Hematopoietic multipotent progenitor cell treated with erythropoietin and hydrocortisone succinate and interleukin-3 and kit ligand, for 15 days (in vitro differentiated cells): ENCODE results near the gene TRPC4AP.

Source experiments
- DNase-seq: peaks from one replicate; pipeline ENCODE4 v3.0.0-alpha.2; 2015; ENCODE audit warnings: low spot score

Gene TRPC4AP

DNA sequence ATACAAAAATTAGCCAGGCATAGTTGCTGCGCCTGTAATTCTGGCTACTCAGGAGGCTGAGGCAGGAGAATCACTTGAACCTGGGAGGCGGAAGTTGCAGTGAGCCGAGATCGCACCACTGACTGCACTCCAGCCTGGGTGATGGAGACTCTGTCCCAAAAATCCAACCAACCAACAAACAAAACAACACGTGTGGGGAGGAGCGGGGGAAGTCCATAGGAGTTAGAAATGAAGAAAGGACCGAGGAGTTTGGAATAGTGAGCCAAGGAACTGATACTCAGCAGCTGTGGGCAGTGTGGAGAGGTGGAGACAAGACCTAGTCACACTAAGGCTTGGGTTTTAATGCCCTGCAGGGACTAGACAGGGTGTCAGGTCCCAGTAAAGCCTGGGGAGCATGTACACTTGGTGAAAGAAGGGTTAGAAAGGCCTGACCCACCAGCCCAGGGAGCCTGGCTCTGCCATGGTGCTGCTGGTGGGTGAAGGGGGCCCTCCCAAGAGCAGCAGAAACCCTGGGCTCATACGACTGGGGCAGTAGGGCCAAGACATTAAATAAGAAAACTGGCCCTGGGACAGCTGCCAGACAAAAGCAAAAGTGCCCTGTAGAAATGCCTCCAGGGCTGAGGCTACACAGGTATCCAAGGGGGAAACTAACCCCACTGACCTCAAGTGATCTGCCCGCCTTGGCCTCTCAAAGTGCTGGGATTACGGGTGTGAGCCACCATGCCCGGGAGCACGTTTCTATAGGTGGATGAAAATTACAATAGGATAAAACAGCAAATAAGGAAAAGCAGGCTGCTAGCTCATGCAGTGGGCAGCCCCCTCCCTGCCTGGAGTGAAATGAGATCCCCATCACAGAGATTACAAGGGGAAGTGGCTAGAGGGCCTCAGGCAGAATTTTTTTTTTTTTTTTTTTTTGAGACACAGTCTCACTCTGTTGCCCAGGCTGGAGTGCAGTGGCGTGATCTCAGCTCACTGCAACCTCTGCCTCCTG is 78.9 kb downstream of the TRPC4AP start:
- no peak for DNase-seq

DNA sequence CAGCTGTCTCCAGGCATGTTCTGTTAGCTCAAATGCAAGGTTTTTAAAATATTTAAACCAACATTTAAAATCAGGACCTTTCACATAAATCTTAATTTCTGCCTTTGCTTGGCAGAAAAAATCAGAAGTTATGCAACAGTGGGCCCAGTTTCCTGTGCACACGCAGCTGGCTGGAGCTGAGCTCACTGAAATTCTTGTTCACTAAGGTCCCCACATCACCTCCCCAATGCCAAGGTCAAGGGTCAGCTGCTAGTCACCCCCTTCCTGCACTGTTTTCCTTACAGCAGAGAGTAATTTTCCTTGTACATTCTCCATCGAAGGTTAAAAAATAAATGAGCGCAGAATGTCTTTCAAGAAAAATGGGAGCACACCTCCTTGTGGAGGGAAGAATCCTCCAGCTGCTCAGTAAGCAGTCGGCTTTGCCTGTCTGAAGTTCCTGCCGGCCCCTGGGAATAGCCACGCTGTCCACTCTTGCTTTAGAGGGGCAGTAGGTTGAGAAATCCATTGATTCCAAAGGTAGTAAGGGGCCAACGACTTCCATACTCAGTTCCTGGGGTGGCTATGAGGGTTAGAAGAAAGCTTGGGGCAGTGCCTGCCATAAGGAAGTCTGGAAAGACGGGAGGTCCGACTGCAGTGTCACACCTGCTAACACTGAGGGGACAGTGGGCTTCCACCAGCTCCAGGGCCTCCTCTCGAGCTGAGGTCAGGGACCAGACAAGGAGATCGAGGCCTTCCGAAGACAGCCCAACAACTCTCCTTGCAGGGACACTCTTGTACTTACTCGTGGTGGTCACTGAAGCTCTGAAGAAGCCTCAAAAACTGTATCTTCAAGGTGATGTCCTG is 80.2 kb downstream of the TRPC4AP start:
- DNase-seq = no peak

DNA sequence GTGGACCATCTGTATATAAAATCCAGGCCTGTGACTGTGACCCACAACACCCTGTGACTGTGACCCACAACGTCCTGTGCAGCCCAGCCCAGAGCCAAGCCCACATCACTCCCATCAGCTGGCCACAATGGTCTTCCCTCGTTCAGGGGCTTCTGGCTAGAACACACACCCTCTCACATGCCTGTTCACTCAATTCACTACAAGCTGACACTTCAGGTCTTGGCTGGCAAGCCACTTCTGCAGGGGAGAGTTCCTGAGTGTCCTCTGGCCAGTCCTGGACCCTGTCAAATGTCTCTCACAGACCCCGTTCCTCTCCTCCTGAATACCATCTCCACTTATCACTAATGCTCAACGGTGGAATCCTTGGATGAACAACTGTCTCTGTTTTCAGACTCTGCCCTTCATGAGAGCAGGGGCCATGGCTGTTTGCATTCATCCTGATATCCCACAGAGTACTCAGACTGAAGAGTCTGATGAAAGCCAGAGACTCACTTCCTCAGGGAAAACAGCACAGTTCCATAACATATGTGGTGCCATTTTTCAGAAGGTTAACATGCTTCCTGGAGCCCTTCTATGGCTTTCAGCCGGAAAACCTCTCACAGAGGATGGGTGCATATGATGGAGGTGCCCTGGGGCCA is 80.9 kb downstream of the TRPC4AP start:
- no peak for DNase-seq

DNA sequence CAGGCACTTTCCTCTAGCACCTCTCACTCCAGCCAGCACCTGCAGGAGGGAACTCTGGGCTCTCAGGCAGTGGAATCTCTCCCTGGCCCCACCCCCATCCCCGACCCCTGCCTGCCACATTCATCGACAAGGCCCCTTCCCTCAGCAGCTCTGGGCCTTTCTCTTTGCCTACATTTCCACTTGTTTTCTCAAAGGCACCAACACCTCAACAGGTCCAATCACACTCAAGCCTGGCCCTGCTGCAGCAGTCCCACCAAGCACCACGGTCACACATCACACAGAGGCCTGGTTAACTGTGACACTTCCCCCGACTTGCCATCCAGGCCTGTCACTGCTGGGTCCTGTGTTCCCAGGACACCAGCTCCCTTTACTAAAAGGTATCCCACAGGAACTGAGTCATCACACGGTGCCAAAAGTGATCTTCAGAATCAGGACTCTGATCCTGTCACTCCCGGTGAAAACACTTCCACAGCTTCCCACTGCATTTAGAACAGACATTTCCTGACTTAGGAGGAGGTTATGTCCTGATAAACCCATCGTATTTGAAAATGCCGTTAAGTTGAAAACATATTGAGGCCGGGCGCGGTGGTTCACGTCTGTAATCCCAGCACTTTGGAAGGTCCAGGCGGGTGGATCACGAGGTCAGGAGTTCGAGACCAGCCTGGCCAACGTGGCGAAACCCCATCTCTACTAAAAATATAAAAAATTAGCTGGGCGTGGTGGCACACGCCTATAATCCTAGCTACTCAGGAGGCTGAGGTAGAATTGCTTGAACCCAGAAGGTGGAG is 82.0 kb downstream of the TRPC4AP start:
- no peak for DNase-seq

DNA sequence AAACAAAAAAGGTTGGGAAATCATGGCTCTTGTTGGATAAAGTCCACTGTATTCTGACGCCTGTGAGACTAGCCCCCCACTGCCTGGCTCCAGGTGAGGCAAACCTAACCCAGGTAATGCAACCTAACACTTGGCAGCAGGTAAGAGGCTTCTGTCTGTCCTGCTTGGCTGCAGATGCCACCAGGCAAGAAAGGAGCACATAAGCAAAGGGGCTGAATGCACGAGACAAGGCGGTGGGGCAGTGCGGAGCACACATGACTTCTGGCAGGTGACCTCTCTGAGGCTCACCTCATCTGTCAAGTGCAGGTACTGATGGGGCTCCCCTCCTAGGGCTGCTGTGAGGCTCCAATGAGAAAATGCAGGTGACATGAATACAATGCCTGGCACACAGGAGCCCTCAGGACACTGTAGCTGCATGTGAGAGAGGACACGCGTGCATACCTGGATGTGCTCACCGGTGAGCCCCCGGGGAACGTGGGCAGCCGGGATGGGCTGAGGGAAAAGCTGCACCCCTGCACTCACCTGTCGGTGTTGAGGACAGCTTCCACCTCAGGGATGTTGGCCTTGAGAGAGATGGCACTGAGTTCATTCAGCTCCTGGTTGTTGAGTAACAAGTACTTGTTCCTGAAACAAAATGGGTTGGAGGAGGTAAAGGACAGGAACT is 82.8 kb downstream of the TRPC4AP start:
- DNase-seq = no peak

DNA sequence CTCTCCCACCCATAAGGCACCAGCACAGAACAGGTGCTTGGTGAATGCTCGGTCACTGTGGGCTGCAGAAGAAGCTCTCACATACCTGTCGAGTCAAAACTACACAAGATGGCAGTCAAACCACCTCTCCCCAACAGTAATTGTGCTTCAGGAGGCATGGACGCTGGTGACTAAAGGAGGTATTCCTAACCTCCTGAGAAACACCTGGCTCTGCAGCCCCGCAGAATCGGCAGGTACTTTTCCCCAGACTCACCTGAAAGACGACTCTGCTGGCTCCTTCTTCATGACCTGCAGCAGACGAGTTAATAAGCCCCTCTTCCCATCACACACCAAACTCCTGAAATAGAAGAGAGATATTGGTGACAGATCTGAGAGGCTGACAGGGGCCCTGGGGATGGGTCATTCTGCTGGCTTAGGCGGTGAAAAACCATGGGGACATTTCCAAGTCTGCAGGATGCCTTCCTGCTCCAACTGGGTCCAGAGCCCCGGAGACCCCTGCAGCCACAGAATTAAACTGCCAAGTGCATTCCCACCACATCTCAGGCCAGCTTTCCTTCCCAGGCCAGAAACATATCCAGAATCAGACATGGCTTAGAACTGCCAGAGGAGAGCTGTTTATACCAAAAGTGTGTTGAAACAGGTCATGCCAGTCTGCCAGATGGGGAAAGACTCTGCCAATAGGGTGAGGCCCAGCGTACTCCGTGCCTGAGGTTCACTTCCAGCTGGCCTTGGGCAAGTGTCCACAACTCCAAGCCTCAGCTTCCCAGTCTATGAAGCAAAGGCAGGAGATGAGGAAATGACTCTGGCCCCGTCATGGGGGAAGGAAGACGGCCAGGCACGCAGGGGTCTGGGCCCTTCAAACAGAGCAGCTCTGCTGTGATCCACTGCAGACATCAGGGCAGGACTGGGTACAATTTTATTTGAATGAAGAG is 83.9 kb downstream of the TRPC4AP start:
- no peak for DNase-seq

DNA sequence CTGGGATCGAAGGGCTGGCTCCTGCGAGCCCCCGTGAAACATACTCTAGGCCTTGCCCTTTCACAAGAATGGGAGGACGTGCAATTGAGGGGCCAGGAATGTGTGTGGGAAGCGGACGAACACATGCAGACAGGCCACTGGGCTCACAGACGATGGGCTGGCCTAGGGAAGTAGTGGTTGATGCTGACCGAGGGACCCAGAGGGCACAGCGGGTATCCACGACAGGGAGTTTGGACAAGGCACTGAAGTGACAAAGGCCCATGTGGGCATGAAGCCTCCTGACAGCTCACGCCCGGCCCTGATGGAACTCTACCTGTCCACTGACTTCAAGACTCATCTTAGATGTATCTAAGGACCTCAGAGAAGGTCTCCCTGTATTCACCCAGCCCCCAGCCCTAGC is 84.7 kb downstream of the TRPC4AP start:
- no peak for DNase-seq

DNA sequence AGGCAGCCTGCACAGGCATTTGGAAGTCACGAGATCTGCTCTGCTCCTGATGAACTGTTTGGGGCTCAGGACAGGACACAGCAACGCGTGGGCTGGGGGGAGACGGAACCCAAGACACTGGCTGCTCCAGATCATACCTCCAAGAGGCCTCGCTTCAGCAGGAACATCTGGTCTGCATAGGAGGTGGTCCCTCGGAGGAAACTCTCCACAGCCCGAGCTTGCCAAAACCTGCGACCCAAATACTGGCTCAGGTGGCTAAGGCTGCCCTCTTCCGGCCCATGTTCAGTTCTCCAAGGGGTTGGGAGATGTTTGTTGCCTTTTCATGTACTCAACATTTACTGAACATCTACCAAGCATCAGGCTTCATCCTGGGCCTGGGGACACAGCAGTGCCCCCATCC is 85.2 kb downstream of the TRPC4AP start:
- no peak for DNase-seq

DNA sequence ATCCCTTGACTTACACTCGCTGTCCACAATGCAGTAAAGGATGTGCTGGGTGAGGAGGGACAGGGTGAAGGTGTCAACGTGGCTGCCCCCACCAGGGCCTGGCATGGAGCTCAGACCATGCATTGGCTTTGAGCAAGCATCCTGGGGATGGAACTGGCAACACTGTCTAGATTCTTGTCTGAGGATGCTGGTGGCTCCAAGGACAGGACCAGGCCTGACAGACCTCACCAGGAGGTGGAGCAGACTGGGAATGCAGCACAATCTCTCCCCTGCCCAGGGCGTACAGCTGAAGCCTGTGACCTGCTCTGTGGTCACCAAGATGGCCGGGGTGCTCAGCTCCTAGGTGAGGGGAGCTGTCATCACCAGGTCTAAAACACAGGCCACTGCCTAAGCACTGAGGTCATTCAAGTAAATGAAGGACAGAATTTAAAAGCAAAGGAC is 86.1 kb downstream of the TRPC4AP start:
- no peak for DNase-seq

DNA sequence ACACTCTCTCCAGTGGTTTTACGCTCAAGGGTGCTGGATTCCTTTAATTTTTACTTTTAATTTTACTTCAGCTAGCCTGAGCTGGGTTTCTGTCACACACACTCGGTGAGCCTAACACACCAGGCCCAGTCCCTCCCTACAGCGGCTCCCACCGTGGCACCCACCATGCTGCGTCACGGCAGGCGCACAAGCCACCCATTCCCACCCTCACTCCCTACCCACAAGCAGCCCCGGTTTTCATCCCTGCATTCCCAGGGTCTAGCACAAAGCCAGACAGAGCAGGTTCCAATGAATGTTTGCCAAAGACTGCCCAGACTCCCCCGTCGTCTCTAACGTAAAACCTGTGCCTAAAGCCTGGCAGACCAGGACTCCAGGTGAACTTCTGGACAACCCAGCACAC is 86.6 kb downstream of the TRPC4AP start:
- no peak for DNase-seq

DNA sequence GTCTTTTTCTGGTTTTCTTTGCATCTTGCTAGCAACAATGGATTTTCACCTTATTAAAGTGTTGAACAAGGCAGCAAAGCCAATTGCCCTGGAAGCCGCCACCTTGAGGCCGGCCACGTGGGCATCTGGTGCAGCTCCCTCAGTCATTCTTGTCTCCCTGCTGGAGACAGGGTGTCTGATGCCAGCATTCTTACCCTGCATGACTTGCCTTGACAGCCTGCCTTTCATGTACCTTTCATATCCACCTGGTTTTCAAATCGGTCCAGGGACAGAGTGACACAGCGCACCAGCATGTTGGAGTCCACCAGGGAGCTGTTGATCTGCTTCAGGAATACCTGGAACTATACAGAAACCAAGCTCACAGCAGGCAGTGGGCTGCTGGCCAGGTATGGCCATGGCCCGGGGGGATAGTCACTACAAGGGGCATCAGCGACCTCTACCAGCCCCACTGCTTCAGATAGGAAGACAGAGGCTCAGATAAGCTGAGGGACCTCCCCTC is 87.1 kb downstream of the TRPC4AP start:
- no peak for DNase-seq

DNA sequence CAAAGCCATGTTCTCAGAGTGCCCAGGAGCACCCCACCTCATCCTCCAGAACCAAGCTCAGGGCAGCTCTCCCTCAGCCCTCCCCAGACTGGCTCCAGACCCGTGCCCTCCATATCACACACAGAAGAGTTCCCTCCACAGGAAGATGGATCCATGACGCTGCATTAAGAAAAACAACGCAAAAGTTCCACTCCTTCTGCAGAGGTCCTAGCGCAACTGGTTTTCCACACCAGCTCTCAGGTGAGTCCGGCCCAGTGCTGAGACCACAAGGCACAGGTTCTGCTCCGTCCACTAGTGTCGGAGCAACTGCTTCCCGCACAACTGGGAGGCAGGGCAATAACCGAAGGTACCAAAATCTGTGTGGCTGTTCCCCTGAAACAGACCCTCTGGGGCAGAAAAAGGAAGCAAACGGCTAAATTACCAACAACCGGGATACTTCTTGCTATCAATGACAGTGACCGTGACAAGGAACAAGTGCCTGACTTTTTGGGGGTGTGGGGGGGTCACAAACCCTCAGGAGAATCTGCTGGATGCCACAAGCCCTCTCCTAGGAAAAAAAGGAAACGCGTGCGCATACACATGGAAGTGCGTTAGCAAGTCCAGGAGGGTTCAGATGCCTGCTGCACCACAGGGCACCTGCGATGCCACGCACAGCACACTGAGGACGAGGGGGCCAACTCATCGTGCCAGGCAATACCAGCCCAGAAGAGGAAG is 87.7 kb downstream of the TRPC4AP start:
- no peak for DNase-seq

DNA sequence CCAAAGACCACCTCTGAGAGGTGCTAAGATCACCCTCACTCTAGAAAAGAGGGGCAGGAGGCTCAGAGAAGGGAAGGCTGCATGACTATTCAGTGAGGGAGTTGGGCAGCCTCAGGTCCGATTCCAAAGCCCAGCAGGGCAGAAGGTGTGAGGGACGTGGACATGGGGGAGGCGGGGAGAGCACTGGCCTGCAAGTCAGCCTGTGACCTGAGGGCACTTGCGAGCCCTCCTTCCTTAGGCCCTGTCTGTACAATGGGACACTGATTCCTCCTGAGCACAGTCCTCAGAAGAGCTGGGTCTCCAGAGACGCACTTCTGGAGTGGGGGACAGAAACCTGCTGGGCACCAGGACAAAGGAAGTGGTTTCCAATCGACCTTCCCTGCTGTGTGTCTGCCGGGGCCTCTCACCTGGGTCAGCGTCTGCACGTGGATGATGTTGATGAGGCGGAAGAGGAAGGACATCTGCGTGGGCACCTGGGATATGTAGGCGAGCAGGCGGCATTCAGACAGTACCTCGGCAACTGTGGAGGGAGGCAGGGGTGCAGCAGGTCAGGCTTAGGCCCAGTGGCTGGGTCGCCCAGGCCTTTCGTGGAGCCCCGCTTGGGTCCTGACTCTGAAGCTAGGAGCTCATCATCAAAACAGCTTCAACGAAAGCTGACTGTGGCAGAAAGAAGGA is 88.4 kb downstream of the TRPC4AP start:
- DNase-seq = no peak

DNA sequence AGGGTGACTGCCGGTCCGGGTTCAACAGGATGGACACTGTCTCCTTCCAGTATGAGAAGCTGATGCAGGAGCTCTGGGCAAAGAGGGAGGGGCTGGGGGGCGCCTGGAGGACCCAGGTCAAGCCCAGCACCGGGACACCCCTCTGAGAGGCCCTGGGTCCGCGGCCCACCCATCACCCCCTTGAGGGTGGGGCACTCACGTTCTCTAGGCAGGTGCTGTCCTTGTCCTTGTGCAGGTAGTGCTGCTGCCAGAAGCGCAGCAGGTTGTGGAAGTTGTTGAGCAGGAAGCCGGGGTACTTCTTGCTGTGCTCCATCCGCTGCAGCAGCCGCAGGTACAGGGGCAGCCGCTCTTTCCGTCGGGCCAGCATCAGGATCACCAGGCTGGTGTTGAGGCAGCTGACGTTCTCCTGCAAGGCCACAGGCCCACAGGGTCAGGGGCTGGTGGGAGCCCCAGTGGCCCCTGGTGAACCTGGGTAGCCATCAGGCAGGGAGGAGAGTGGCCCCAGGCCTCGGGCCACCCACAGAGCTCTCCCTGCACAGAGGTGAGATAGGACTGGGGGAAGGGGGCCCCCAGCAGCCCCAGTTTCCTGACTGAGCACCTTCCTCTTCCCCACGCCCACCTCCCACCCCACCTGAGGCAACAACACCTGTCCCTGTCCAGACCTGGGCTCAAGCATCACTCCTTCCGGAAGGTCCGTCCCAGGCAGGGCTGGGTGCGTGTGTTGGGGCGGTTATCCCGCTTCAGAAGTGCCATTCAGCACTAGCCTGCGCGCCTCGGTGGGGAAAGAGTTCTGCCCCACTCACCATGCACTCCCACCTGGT is 89.2 kb downstream of the TRPC4AP start:
- DNase-seq = no peak

DNA sequence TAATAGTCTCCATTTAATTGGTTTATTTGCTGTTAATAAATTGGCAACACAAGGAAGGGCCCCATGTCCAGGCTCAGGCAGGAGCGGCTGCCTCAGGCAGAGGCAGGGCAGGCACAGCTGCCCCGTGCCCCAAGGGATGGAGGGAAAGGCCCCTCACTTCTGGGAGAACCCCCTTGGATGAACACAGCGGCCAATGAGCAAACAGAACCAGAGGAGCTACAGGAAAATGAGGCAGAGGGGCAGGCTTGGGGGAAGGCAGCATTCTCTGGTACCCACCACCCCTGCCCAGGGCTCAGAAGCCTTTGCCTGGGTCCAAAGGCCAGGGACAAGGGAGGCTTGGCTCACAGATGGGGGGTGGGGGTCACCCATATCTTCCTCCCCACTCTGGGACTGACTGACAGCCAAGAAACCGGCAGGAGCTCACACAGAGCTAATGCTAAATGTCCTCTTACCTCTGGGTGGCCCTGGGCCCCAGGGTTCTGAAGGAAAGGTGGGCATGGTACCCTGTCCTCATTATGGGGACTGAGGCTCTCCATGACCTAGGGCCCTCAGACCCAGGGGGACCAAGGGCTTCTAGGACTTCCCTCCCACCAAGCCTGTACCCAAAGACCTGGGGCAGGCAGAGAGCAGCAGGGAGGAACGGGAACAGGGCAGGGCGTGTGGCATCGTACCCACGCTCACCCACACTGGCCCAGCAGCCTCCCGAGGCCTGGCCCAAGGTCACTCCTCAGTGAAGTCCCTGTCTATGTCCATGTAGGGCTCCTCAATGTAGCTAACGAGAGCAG is 90.0 kb downstream of the TRPC4AP start:
- DNase-seq = no peak

DNA sequence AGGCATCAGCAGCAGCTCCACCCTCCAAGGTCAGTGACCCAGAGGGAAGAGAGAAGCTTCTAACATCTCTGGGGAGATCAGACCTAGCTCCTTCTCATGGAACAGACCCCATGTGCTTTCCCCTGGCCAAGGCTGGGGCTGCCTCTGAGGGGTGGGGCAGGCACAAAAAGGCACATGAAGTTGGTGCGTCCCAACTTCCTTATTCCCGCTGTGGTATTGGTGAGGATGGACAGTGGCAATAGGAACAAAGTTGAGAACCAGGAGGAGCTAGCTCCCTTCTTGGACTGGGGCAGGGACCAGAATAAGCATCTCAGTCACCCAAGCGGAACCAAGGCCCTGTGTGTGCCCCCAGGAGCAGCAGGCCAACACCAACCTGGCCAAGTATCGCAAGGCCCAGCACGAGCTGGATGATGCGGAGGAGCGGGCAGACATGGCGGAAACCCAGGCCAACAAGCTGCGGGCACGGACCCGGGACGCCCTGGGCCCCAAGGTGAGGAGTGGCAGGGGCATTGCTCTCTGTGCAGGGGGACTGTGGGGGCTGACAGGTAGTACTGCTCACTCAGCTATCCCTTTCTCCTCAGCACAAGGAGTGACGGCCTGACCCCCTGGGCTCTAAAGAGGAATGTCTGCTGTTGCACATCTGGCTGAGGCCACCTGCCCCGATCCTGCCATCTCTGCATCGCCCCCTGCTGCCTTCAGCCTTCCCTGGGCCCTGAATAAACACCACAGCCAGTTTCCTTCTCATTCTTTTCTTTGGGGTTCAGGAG is 90.8 kb downstream of the TRPC4AP start:
- peak; percentile 15 for DNase-seq
